A673 (cell line): ENCODE data around the gene PRPF40B.

ENCODE experiments used
- CTCF ChIP-seq: fragments of 300-800, 200-600 bp; sonication (generic); conservative IDR thresholded peaks from 2 replicates; pipeline ENCODE4 v1.5.1; 2017; ENCODE audit warnings: low read depth, mild to moderate bottlenecking, antibody characterized with exemption, low read length, moderate library complexity, mixed read lengths
- EZH2 ChIP-seq: fragments of 200-600 bp; sonication (generic); IDR thresholded peaks from 2 replicates; pipeline ENCODE4 v1.6.1; 2017; ENCODE audit warnings: borderline replicate concordance, low read depth, mild to moderate bottlenecking, mixed read lengths, antibody characterized with exemption, low read length; ENCODE audit not compliant: poor library complexity, severe bottlenecking

DNA sequence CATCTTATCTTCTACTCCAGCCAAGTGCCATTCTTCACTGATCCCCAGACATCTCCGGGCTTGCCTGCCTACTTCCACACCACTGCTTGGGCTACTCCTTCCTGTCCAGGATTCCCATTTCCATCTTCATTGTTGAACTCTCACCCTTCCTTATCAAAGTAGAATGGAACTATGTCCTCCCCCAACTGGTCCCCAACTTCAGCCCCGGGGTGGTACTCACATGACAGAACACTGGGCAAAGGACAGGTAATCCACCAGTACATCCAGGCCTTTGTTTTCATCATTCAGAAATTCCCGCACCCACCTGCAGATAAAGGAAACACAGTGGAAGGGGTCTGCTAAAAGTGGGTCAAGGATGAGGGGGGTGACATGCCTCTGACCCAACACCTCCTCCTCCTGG lies 38.4 kb downstream of the PRPF40B start:
- TF ChIP-seq CTCF: no peak
- TF ChIP-seq EZH2: no peak
